PC-3 (cell line): Measurements from ENCODE around the gene AHNAK2.

Source experiments
- EZH2phosphoT487 ChIP-seq: fragments of 300-600 bp; sonication (generic); IDR thresholded peaks from 2 replicates; pipeline ENCODE4 v1.6.1; 2018; ENCODE audit warnings: mild to moderate bottlenecking, antibody characterized with exemption, low read length, borderline replicate concordance
- TF ChIP-seq, protein P1 (sequence below): fragments of 300-600 bp; sonication (generic); conservative IDR thresholded peaks from 2 replicates; pipeline ENCODE4 v1.5.1; 2017; ENCODE audit warnings: antibody characterized with exemption, low read depth, mild to moderate bottlenecking, low read length

DNA sequence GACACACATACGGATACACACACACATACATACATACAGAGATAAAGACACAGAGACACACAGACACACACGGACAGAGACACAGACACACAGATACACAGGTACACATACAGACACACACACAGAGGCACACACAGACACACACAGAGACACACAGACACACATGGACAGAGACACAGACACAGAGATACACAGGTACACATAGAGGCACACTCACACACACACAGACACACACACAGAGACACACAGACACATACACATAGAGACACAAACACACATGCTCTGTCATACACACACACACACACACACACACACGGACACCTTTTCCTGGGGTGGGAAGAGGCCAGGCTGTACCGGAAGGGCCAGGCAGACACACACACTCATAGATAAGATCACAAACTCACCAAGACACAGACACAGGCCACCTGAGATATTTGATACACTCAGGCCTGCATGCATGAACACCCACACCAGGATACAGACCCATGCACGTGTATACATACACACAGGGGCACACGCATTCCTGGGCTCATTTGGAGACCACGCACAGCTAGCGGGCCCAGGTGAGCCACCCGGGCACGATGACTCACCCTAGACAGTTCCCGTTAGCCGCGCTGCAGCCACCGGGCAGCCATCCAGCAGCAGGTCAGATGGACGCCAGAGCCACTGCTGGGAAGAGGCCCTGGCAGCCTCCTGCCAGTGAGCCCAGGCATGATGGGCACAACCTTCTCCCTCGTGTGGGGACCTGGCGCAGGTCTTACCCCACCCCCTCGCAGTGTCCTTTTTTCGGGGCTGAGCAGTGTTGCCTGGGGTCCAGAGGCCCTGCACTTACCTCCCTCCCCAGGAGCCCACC, 1.8 kb upstream of the AHNAK2 start:
- TF ChIP-seq, protein P1, sequence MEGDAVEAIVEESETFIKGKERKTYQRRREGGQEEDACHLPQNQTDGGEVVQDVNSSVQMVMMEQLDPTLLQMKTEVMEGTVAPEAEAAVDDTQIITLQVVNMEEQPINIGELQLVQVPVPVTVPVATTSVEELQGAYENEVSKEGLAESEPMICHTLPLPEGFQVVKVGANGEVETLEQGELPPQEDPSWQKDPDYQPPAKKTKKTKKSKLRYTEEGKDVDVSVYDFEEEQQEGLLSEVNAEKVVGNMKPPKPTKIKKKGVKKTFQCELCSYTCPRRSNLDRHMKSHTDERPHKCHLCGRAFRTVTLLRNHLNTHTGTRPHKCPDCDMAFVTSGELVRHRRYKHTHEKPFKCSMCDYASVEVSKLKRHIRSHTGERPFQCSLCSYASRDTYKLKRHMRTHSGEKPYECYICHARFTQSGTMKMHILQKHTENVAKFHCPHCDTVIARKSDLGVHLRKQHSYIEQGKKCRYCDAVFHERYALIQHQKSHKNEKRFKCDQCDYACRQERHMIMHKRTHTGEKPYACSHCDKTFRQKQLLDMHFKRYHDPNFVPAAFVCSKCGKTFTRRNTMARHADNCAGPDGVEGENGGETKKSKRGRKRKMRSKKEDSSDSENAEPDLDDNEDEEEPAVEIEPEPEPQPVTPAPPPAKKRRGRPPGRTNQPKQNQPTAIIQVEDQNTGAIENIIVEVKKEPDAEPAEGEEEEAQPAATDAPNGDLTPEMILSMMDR: no peak
- no peak for TF ChIP-seq EZH2phosphoT487
